ENCODE results near the gene TAF15.

Gene TAF15

DNA sequence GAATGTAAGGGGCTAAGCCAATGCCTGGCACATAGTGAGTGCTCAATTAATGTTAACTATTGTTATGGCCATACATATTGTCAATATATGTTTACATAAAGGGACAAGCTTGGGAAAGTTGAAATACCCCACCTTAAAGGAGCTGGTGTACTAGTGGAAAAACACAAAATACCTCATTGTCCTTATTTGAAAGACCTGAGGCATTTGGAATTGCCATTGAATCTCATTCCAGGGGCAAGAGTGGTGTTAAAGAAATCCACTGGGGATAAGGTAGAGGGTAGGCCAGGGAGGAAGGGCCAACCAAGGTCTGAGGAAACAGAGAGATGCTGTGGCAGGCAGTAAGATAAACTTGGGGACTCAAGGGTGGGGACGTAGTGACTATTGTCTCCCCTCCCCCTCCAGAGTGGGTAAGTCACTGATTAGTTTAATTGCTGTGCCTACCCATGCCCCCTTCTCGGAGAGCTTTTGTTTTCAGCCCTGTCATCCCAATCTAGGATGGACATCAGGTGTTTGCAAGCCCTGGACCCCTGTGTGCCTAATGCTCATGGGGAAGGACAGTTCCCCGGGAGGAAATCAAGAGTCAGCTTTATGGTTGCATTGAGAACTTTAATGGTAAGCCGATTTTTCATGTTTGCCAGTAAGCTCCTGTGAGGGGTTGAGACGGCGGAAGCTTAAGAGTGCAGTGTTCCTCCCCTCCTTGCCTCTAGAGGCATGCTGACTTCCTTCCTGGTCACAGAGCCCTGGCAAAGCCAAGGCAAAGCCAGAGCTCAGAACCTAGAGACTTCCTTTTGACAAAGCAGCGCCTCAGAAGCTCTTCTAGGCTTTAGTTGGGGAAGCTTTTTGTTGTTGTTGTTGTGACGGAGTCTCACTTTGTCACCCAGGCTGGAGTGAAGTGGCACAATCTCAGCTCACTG, 61.9 kb downstream of the TAF15 start:
- DNase-seq (ENCODE audit: low read depth in 2 of 3, low spot score in 1 of 3), result no peak

DNA sequence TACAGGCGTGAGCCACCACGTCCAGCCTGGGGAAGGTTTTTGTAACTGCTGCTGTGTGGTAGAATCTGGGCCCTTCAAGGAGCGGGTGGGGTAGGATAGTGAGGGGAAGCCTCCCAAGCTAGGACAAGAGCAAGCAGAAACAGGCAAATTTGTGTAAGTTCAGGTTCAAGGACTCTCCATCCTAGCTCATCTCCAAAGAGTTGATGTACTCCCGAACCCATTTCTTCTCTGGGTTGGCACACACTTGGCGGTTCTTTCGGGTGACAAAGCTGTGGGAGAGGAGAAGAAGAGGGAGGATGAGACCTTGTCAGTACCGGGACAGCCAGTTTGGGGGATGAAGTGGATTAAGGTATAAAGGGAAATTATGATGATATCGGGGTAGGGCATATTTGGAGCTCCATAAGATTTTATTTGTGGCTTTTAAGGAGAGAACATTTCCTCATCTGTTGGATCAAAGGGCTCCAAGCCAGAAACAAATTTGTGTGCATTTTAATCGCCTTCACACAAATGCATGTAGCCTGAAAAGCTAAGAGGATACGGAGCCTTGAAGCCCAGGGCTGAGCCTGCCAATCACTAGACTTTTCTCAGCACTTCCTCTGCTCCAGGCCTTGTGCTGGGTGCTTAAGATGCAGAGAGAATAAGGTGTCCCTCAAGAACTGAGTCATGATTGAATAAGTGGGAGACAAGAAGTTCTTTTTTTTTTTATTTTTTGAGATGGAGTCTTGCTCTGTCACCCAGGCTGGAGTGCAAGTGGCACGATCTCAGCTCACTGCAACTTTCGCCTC, 63.1 kb downstream of the TAF15 start:
- DNase-seq (ENCODE audit: low read depth in 2 of 3, low spot score in 1 of 3), result no peak

DNA sequence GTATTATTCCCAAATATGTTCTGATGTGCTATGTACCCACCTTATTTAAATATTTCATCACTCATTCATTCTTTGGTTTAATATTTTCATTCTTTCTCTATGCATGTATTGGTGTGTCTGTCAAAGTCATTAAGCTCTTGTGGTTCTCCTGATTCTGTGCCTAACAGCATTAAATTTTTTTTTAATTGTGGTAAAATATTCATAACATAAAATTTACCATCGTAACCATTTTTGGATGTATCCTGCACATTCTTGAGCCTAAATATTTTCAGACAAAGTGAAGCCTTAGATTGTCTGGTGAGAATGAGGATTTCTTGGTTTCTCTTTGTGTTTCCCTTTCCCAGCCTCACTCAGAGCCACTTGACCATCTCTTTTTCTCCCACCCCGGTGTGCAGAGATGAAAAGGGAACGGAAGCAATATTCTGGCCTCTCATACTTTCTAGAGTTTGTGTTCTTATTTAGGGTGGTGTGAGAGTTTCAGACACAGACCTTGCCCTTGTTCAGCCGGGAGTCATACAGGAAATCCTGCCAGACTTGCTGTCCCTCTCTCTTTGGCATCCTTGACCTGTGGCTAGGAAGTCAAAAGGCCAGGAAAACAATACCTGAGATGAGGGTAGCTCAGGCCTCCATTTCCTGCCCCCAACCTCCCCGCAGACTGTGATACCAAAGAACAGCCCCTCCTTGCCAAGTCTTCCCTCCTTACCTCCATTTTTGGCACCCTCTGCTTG, 66.0 kb downstream of the TAF15 start:
- DNase-seq (ENCODE audit: low read depth in 2 of 3, low spot score in 1 of 3), result no peak

DNA sequence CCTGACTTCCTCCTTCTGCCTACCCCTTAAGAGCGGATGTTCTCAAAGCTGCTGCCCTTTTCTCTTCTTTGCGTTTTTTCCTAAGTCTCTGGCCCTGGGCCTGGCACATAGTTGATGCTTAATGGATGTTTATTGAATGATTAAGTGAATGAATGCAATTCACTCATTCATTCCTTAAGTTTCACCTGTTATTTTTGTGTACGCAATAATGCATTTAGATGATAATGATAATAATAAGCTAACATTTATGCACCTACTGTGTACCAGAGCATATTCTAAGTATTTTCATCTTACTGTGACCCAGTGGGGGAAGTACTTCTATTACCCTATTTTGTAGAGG, 66.5 kb downstream of the TAF15 start:
- no peak for DNase-seq (ENCODE audit: low read depth in 2 of 3, low spot score in 1 of 3)

DNA sequence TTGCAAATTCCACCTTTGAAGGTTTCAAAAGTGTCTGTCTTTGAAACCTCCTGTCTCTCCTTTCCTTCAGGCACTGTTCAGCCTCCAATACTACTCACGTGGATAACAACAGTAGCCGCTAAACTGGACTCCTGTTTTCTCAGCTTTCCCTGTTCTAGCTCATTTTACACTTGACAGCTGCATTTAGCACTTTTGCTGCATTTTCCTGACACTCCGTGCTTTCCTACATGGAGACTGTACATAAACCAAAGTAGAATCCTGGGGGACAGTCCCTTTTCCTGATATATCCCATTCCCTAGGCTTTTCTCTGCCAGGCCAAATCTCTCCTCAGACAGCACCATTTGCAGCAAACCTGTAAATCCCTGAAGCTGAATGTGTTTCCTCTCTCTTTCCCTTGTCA, 67.2 kb downstream of the TAF15 start:
- no peak for DNase-seq (ENCODE audit: low read depth in 2 of 3, low spot score in 1 of 3)

DNA sequence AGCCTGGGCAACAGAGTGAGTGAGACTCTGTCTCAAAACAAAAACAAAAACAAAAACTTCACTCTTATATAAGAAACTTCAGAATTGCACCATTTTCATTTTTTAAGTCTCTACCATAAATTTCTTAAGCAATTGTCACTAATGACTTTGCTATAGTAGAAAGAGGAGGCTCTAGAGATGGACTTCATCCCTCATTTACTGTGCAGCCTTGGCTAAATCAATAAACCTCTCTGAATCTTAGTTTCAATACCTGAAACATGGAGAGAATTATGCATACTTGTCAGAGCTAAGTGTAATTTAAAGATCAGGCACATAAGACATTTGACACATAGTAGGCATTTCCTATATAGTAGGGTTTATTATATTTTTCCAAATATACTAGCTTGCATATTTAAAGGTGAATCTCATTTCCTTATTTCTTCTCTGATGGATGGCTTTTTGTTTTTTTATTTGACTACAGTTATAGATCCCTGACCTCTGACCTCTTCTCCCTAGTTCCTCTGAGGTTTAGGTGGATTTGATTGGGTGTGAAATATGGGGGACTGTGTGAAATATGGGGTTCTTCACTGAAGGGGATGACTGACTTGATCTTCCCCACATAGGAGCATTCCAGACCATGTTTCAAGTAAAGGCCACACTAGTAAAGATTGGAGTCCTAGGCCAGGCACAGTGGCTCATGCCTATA, 68.2 kb downstream of the TAF15 start:
- no peak for DNase-seq (ENCODE audit: low read depth in 2 of 3, low spot score in 1 of 3)

DNA sequence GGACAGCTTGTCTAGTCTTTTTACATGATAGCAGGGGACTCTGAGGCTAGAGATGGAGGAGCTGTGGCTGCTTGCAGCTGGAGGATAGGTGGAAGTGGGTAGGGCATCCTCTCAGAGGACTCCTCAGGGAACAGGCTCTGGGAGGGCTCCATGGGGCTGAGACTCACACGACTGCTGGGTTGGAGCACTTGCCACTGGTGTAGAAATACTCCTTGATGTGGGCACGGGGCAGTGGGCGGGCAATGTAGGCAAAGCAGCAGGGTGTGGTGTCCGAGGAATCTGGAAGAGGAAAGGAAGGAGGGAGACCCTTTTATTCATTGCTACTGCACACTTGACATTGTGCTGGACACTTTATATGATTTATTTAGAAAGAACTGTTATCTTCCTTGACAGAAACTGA, 69.1 kb downstream of the TAF15 start:
- no peak for DNase-seq (ENCODE audit: low read depth in 2 of 3, low spot score in 1 of 3)

DNA sequence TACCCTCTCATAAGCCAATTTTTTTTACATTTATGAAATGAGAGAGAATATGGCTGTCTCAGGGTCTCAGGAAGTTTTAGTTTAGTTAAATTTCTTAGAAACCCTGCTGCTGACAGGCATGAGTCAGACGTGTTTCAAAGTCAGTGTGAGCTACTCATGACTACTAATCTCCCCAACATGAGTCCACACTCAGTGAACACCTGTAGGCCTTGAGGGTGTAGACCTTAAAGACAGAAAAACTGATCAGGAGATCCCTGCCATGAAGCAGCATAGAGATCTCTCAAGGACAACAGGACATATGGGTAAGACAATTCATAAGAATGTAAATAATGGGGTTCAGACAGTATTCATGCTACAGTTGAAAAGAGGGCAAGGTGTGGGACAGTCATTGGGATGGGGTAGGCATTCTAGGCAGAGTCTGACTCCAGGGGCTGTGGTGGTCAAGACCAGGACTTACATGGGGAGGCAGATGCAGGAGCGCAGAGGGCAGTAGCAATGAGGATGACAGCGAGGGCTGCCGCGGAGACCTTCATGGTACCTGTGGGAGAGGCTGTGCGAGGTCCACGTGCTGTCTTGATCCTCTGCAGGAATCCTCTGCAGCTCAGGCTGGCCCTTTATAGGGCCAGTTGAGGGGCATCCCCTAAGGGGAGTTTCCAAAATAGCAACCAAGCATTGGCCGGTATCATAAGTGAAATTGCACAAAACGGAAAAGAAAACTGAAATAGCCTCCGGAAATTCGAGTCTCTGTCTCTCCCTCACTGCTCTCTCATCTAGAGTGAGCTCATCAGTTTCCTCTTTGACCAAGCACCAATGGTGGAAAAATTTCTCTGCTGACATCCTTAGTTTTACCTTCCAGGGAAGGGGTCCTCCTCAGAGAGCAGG, 70.7 kb downstream of the TAF15 start, which contains the start of gene CCL5:
TSS of gene CCL5 (minus strand) at position 588 of the 882 bp plus-strand sequence.
- DNase-seq (ENCODE audit: low read depth in 2 of 3, low spot score in 1 of 3), result peak in 1 of 3 donors; percentile 35

DNA sequence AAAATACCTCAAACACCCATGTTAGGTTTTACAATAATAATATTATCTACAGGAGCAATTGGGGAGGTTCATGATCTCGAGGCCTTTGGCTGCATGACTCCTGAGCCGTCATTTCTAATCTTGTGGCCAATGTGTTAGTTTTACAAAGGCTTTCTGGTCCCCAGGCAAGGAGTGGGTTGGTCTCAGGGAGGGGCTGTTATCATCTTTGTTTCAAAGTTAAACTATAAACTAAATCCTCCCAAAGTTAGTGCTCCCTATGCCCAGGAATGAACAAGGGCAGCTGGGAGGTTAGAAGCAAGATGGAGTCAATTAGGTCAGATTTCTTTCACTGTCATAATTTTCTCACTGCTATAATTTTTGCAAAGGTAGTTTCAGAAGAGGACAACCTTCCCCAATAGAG, 80.0 kb downstream of the TAF15 start:
- DNase-seq (ENCODE audit: low read depth in 2 of 3, low spot score in 1 of 3), result no peak

DNA sequence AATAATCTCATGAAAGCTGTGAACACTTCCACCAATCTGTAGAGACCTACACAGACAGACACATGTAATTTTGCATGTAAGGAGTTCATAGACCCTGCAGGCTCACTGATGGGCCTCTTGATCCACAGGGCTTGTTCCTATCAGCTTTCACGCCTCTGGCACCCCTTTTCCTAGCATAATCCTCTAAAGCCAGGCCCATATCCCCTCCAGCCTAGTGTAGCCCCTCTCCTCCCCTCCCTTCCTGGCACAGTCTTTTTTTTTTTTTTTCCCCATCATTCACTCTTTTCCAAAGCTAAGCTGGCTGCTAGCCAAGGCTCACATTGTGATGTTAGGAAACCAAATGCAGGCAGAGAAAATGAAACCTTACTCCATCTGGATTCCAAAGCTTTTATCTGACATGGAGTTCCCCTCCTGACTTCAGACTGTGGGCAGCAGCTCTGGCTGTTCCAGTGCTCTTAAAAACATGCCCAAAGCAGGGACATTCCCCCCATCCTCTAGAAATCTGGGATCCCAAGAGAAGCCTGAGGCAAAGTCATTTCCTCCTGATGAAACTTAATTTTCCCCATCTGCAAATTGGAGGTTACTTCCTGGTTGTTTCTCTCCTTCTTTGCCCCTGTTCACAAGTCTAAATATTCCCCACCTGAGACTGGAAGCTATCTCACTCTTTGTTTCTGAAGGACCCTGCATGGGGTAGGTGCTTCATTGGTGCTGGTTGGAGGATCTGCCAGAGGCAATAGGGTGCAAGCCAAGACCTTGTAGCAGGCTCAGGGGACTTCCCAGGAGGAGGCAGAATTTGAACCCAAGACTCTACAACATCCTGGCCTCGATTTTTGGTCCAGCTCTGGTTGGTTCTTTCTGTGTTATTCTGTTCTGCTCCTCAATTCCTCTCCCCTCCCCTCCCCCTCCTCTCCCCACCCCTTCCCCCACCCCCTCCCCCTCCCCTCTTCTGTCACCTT, 80.8 kb downstream of the TAF15 start:
- DNase-seq (ENCODE audit: low read depth in 2 of 3, low spot score in 1 of 3), result no peak

DNA sequence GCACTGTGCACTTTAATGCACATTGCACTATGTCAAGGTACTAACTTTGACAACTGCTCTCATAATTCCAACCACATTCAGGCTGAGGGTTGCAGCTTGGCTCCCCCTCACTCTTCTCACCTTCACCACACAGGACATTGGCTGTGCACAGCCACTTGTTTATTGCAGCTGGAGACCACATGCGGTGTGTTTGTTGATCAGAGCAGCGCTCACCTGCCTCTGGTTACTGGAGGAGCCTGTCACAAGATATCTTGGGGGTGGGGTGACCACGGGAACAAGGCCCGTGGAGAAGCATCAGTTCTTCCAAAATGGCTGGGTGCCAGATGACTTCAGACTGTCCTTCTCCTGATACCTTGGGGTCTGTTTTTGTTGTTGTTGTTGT, 81.5 kb downstream of the TAF15 start:
- no peak for DNase-seq (ENCODE audit: low read depth in 2 of 3, low spot score in 1 of 3)

DNA sequence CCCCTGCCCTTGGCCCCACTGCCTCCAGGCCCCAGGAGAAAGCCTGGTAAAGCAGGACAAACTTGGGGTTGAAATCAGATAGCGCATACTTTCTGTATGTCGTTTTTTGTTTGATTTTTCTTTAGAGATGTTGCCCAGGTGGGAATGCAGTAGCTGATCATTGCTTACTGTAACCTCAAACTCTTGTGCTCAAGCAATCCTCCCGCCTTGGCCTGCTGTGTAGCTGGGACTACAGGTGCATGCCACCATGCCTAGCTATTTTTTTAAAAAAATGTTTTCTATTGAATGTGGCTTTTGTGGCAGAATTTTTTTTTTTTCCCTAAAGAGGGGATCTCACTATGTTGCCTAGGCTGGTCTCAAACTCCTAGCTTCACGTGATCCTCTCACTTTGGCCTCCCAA, 82.0 kb downstream of the TAF15 start:
- no peak for DNase-seq (ENCODE audit: low read depth in 2 of 3, low spot score in 1 of 3)

DNA sequence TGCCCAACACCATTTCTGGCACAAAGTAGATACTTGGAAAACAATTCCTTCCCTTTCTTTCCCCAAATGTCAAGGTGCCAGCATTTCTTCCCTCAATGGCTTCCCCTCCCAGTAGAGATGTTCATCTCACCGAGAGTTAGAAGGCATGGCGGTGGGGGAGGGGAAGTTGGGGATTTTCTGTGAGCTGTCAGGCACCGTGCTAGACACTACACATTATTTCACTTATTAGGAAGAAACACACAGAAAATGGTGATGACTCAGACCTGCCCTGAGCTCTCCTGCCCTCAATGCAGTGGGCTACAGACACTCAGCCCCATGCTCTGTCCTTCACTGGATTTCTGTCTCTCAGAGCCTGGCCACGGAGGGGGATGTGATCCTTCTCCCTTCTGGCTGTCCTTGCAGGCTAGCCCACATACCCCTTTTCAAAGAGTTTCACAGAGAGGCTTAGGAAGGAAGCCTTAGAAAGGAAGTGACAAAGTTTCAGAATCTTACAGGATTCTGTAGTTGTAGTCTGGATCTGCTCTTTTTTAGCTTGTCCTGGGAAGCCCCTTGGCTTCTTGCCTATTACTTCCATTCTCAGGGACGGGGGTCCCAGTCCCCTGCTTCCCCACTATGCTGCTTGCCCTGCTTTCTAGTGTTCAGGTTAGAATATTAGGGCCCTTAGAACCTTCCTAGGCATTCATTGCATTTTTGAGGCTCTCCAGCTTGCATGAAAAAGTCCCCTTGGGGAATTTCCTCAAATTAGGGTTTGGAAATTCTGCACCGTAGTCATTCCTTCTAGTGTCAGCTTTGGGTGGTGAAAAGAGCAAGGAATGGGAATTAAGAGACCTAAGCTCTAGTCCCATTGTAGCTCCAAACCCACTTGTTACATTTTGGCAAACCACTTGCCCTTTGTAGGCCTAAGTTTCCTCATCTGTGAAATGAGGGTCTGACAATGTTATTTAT, 83.1 kb downstream of the TAF15 start:
- DNase-seq (ENCODE audit: low read depth in 2 of 3, low spot score in 1 of 3), result peak in 2 of 3 donors; percentile 54

DNA sequence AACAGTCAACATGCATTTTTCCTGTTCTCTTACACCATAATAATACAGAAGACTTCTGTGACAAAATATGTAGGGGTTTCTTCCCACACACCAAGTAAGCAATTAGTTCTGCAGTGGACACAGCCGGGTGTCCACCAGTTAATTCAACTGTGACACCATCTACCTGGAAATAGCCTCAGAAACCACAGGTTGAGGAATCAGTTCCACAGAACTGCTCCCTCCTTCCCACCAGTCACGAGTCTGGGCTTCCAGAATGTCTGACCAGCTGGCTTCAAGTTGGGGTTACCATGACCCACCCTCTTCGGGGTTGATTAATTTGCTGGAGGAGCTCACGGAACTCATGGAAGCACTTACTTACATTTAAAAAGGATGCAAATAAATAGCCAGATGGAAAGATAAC, 84.5 kb downstream of the TAF15 start:
- no peak for DNase-seq (ENCODE audit: low read depth in 2 of 3, low spot score in 1 of 3)

DNA sequence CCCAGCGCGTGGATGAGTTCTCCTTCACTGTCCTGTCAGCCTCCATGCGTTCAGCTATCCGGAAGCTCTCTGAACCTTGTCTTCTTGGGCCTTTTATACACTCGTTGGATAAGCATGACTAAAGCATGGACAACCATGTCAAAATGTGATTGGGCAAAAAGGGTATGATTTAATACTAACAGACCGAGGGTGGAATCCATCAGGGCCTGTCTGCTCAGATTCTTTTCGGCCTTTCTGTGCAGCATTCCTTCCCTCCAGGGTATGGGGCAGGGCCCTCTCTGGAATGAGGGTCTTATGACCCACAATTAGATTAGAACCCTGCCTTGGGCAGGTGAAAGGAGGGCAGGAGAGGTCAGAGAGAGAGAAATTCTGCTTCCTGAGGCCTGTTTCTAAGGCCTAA, 84.9 kb downstream of the TAF15 start:
- no peak for DNase-seq (ENCODE audit: low read depth in 2 of 3, low spot score in 1 of 3)

DNA sequence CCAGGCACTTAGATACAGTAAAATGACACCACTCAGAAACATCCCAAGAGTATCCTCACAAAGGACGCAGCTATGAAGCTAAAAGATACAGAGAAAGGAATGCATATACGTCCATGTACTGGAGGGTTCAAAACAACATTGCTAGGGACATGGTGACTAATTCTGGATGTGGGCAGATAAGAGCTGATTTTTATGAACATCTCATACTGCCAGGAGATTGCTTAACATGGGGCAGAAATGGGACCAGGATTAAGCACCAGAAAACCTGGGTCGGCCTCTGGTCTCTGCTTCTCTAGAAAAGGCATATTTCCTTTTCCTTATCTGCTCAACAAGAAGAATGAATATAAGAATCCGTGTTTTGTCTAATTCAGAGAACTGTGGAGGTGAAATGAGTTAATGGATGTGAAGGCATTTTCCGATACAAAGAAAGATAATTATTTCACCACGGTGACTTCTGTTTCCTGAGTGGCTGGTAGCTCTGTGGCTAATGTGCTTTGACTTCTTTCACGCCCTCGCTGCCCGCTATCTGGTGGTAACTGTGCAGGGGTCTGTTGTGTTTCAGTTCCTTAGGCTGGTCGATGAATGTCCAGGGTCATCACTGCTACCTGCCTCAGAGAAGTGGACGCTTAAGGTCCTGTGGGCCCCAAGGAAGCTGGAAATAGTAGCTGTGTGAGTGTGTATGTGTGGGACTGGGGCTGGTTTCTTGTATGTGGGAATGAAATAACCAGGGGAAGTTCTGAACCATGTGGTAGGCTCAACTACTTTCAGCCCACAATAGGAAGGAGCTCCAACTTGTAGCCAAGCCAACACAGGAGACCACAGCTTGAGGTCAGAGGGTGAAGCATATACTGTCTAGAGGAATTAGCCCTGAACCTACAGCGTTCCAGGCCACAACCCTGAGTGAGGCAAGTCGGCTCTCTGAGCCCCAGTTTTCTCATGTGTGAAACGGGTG, 86.6 kb downstream of the TAF15 start:
- no peak for DNase-seq (ENCODE audit: low read depth in 2 of 3, low spot score in 1 of 3)
